GM13977 (cell line): ENCODE measurements around the gene SLC16A12.

Experiments
- DNase-seq: peaks from one replicate; pipeline ENCODE4 v3.0.0; 2012; ENCODE audit warnings: low spot score
- CTCF ChIP-seq: IDR thresholded peaks from 2 replicates; pipeline ENCODE4 v1.5.1; 2012; ENCODE audit warnings: mild to moderate bottlenecking, control low read depth; ENCODE audit not compliant: insufficient read depth; ENCODE audit errors: extremely low read depth, missing control alignments
- in situ Hi-C: fragments of 300-500 bp; cut with MboI; formaldehyde crosslinking; loops from one replicate; pipeline ENCODE4 v1.12.0; 2022; ENCODE audit warnings: low sequenced_read_pairs, low pct_unique_long_range_greater_than_20kb, mixed read lengths, inconsistent platforms; ENCODE audit not compliant: unreplicated experiment

SLC16A12 gene

GRCh38 chr10:89425000-89425399, 110.4 kb downstream of the SLC16A12 start:
- no peak for DNase-seq
- TF ChIP-seq CTCF: no peak
- in situ Hi-C loops: loop anchor here (10.0 kb wide), 1 partner anchor 140 kb away; no protein-coding TSS in a partner anchor

- TF ChIP-seq CTCF: no peak
- in situ Hi-C loops: loop anchor here (10.0 kb wide), 1 partner anchor 144 kb away; no protein-coding TSS in a partner anchor
- DNase-seq: no peak
Measured at GRCh38 chr10:89421018-89421476, 114.3 kb downstream of the SLC16A12 start.

- peak; percentile 45 for TF ChIP-seq CTCF
- in situ Hi-C loops: no loop called here
- DNase-seq: peak; percentile 31
Measured at GRCh38 chr10:89419548-89419947, 115.8 kb downstream of the SLC16A12 start.

- DNase-seq: no peak
- TF ChIP-seq CTCF: no peak
- in situ Hi-C loops: no loop called here
Measured at GRCh38 chr10:89416465-89416864, 118.9 kb downstream of the SLC16A12 start.

- in situ Hi-C loops: no loop called here
- DNase-seq: peak; percentile 50
- TF ChIP-seq CTCF: no peak
Measured at GRCh38 chr10:89414879-89415821, 120.2 kb downstream of the SLC16A12 start.

GRCh38 chr10:89414146-89414878, 121.1 kb downstream of the SLC16A12 start, which contains the start of gene IFIT5:
Gene IFIT5, plus strand, starts transcription at chr10:89414568. Its CDS starts 231 bp downstream, at chr10:89414799.
- DNase-seq: peak; percentile 82
- no peak for TF ChIP-seq CTCF

More at GRCh38 chr10:89414146-89414878, 121.1 kb downstream of the SLC16A12 start, which contains the start of gene IFIT5:
- in situ Hi-C loops: no loop called here
